Gastrocnemius medialis (tissue), 4 donors: Measurements from ENCODE around the gene HECTD4.
A peak's percentile ranks its signal among the peaks of the same experiment; 100 is the strongest.

Experiments
- POLR2A ChIP-seq, 2 donors: fragments of 450-650 bp; IDR thresholded peaks; one replicate each; pipeline ENCODE4 v1.6.1; 2017; ENCODE audit warnings: antibody characterized with exemption in 2 of 2, mild to moderate bottlenecking in 2 of 2, moderate library complexity in 2 of 2
- TF ChIP-seq, protein P1 (sequence below), 5 experiments: fragments of 450-650 bp in 3 of 5; fragments of 200-600 bp in 2 of 5; sonication (generic) in 2 of 5; IDR thresholded peaks in 4 of 5; conservative IDR thresholded peaks in 1 of 5; 1 replicate in 4 of 5; 2 replicates in 1 of 5; pipeline ENCODE4 v1.5.1; 2016 to 2019; ENCODE audit warnings: antibody characterized with exemption in 5 of 5, mild to moderate bottlenecking in 3 of 5, moderate library complexity in 3 of 5

- TF ChIP-seq, protein P1, sequence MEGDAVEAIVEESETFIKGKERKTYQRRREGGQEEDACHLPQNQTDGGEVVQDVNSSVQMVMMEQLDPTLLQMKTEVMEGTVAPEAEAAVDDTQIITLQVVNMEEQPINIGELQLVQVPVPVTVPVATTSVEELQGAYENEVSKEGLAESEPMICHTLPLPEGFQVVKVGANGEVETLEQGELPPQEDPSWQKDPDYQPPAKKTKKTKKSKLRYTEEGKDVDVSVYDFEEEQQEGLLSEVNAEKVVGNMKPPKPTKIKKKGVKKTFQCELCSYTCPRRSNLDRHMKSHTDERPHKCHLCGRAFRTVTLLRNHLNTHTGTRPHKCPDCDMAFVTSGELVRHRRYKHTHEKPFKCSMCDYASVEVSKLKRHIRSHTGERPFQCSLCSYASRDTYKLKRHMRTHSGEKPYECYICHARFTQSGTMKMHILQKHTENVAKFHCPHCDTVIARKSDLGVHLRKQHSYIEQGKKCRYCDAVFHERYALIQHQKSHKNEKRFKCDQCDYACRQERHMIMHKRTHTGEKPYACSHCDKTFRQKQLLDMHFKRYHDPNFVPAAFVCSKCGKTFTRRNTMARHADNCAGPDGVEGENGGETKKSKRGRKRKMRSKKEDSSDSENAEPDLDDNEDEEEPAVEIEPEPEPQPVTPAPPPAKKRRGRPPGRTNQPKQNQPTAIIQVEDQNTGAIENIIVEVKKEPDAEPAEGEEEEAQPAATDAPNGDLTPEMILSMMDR (IDR thresholded peaks at IDR 0.05 in 4 of 5, conservative IDR thresholded peaks at IDR 0.05 in 1 of 5) = peak in 1 of 5 experiments; percentile 28
- TF ChIP-seq POLR2A (IDR thresholded peaks at IDR 0.05) = no peak
Observed at GRCh38 chr12:112294793-112295192, 87.4 kb downstream of the HECTD4 start.
